H7 (cell line): ENCODE measurements around the gene MYO9A. TPM values are rescaled to one million over a fixed set of nuclear protein-coding genes. Genes with fewer than 3 reads are reported as not detected.
A peak's percentile ranks its signal among the peaks of the same experiment; 100 is the strongest.

ENCODE experiments used
- DNase-seq: peaks from one replicate; pipeline ENCODE4 v3.0.0; 2012
- H3K27me3 ChIP-seq: 2 replicates; pipeline ENCODE4 v1.6.0; 2011; ENCODE audit warnings: mild to moderate bottlenecking, low read length; ENCODE audit not compliant: control insufficient read depth, insufficient read depth
- H3K36me3 ChIP-seq: replicated peaks from 2 replicates; pipeline ENCODE4 v1.5.1; 2011; ENCODE audit warnings: low read length; ENCODE audit not compliant: control insufficient read depth, insufficient read depth
- H3K4me3 ChIP-seq: 2 replicates; pipeline ENCODE4 v1.5.1; 2011; ENCODE audit warnings: low read depth, mild to moderate bottlenecking, control low read depth, low read length, moderate library complexity; ENCODE audit not compliant: insufficient read depth
- total RNA-seq: library from RNA; depleted of rRNA; stranded (reverse); fragments of >200 nt; shearing (Covaris generic); gene quantifications from 2 replicates; pipeline ENCODE4 v1.2.3, GENCODE V29; 2014; rRNA removed

Gene MYO9A, protein sequence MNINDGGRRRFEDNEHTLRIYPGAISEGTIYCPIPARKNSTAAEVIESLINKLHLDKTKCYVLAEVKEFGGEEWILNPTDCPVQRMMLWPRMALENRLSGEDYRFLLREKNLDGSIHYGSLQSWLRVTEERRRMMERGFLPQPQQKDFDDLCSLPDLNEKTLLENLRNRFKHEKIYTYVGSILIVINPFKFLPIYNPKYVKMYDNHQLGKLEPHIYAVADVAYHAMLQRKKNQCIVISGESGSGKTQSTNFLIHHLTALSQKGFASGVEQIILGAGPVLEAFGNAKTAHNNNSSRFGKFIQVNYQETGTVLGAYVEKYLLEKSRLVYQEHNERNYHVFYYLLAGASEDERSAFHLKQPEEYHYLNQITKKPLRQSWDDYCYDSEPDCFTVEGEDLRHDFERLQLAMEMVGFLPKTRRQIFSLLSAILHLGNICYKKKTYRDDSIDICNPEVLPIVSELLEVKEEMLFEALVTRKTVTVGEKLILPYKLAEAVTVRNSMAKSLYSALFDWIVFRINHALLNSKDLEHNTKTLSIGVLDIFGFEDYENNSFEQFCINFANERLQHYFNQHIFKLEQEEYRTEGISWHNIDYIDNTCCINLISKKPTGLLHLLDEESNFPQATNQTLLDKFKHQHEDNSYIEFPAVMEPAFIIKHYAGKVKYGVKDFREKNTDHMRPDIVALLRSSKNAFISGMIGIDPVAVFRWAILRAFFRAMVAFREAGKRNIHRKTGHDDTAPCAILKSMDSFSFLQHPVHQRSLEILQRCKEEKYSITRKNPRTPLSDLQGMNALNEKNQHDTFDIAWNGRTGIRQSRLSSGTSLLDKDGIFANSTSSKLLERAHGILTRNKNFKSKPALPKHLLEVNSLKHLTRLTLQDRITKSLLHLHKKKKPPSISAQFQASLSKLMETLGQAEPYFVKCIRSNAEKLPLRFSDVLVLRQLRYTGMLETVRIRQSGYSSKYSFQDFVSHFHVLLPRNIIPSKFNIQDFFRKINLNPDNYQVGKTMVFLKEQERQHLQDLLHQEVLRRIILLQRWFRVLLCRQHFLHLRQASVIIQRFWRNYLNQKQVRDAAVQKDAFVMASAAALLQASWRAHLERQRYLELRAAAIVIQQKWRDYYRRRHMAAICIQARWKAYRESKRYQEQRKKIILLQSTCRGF (N-terminal part only)
- total RNA-seq = 7.8 and 12.6 TPM in 2 replicates

DNA sequence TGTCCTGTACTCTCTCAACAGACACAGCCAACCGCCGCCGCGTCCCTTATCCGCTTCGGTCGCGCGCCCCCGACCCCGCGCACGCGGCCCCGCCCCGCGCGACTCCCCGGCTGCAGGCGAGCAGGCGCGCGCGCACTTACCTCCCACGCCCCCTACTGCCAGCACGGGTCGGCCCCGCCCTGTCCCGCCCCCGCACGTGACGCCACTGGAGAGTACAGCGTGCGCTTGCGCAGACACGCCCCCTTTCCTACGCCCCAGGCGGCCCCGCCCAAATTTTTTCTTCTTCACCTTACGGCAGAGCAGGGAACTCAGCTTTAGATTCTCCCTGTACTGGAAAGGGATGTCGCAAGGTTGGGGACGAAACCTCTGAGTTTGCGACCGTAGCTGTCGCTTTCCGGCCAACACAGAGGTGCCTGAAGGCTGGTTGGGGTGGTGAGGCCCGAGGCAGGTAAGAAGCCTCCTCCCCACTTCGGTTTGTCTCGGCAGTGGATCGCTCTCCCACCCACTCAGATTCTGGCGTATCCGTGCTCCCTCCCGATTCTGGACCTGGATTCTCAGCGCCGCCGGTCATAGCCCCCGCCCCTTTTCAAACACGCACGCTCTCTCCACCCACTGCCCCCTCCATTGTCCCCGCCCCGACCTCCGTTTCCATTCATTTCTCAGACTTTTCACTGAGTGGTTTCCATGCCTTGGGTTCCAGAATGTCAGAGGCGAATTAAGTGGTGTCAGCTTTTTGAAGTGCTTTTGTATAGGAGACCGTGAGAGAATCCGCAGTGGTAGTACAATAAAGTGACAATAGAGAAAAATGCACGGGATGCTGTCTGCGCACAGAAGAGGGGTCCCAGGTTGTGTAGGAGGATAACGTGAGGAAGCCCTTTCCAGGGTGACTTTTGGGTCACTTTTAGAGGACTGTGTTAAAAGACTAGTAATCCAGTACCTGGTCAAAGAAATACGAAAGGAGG lies at the start of gene MYO9A, which contains the start of gene SENP8:
MYO9A (minus strand) TSS at position 134 of the 962 bp plus-strand sequence. CDS start 71,587 bp downstream, outside the sequence.
SENP8 (plus strand) TSS at position 387 of the 962 bp plus-strand sequence. CDS start 21,221 bp downstream, outside the sequence.
- H3K4me3 ChIP-seq = peak within 1 kb of the TSS; percentile 84
- peak; percentile 97 for DNase-seq
- no peaks in the 10 kb centered on the region for H3K27me3 ChIP-seq
- no peaks in the 10 kb centered on the region for H3K36me3 ChIP-seq

DNA sequence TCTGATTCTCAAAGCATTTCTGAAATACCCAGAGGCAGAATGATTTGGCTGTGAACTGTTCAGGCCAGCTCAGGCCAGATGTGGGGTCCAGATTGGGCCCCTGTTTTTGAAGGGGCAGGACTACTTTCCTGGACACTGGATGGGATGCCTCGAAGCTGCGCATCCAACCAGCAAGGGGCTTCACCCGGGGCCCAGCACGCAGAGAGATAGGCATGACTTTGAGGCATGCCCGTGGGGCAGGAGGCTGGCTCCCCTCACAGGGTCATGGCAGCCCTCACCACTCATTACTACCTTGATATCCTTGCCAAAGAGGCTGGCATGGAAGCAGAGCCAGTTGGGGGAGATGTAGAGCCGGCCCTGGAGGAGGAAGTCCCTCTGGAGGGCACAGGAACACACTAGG lies 49.5 kb upstream of the MYO9A start:
- H3K27me3 ChIP-seq = no peaks in the 10 kb centered on the region

DNA sequence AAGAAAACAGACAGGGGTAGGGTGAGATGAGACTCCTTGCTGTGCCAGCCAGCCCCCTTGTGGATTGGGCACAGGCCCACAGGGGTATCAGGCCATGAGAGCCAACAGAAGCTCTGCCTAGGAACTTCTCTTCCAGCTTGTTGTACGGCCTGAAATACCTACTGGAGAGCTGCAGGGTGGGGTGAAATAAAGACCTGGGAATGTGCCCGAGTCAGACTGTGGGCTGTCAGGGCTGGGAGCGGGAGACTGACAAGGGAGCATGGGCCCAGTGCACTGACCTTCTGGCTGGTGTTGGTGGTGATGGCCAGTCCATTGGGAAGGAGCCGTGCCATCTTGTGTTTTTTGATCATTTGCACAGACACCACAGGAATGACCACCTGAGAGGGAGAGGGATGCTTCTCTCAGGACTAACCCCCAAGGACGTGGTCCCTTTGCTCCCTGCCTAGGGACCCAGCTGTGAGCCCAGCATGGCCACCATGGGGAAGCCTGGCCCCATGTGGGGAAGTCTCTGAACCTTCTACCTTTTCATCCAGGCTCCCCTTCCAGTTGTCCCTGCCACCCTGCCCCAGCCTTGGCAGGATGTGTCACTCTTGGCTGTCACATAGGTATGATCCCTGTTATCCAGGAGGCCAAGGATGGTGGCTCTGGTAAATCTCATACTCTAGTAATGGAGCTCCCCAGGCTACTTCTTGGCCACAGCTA lies 48.9 kb upstream of the MYO9A start:
- no peaks in the 10 kb centered on the region for H3K36me3 ChIP-seq

More for the DNA sequence above, 49.5 kb upstream of the MYO9A start:
- no peak for DNase-seq
- Histone ChIP-seq H3K4me3 (no peak overlapping the region), H3K36me3 (no peaks in the 10 kb centered on the region)

DNA sequence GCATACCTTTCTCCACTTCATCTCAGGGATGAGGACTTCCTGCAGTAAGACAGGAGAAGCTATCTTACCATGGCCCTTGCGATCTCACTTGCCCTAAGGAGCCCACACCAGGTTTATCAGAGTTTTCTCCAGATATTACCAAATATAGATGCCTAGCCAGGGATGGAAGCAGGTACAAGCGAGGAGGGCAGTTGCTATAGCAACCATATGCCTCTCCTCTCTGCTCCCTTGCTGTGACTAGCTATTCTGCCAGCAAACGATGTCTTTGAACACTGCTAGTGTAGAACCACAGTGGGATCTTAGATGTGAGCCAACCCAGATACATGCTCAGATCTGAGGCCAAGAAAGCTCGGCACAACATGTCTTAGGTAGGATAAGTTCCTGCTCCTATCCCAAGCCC lies 45.8 kb upstream of the MYO9A start:
- Histone ChIP-seq H3K36me3 (no peaks in the 10 kb centered on the region), H3K27me3 (no peaks in the 10 kb centered on the region), H3K4me3 (no peak overlapping the region)
- DNase-seq = no peak

More for the DNA sequence above, 48.9 kb upstream of the MYO9A start:
- no peak for DNase-seq
- no peak overlapping the region for H3K4me3 ChIP-seq
- H3K27me3 ChIP-seq = no peaks in the 10 kb centered on the region

DNA sequence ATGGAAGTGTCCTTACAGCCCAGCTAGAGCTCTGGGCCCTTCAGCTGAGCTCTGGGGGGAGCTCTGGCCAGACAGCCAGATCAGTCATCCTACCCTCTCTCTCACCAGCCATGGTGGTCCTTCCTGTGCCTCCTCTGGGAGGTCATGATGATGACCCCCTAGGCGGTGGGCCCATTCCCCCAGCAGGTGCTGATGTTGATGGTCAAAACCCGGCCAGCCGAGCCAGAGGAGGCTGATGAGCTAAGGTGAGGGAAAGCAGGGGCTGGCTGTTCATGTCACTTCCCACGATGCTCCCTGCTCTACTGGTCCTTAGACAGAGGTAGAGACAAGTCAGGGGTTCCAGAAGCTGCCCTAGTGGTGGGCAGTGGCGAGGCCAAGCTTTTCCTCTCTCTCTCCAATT lies 44.6 kb upstream of the MYO9A start:
- DNase-seq = no peak
- Histone ChIP-seq H3K4me3 (no peak overlapping the region), H3K27me3 (no peaks in the 10 kb centered on the region), H3K36me3 (no peaks in the 10 kb centered on the region)

DNA sequence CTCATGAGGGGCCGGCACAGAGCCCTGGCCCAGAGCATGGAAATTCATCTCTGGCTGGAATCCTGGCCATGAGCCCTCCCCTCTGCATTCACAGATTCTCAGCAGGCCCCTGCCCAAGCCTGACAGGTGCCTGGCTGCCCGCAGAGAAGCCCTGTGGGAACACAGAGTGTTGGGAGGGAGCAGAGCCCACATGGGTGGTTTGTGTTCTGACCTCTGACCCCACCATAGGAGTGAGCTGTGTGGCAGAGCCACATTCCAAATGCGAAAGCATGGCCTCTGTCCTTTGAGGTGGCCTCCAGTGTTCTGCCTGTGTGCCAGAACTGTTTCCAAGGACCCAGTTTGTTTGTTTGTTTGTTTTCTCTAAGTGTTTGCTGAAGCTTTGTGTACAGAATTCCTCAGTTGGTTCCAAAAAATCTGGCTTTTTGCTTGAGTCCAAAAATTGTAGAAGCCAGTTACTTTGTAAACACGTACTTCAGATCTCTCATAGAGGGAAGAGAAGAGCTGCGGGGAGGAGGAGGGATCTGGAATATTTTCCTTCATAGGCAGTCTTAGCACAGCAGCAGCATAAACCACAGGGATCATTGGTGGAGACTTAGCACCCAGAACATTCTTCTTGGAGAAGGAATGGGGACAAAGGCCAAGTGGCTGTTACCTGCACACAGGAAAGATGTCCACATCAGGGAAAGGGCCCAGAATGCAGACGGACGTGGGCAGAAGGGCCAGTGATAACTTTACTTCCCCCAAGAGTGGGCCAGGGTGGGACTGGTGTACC lies 43.6 kb upstream of the MYO9A start:
- no peaks in the 10 kb centered on the region for H3K36me3 ChIP-seq
- H3K4me3 ChIP-seq = no peak overlapping the region
- H3K27me3 ChIP-seq = no peaks in the 10 kb centered on the region
- DNase-seq = no peak

DNA sequence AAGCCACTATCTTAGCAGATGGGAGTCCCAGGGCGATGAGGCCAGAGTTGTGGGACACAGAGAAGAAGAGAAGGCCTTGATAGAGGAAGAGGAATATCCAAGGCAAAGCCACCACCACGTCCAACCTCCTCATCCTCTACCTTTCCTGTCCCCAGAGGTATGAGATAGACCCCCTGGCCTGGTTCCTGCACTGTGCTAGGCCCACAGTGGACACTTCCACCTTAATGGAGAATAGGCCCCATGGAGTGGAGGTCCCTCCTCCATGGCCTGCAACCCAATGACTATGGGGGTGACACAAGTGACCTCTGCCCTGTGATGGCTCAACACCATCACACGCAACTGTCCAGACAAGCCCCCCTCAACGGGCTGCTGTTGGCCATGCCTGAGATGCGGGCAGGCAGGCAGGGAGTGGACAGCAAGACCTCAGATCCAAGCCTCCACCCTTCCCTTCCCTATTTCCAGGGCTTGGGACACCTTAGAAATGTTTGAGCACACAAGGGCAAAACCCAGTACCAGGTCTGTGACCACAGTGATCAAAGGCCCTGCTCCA lies 42.8 kb upstream of the MYO9A start:
- no peak for DNase-seq
- Histone ChIP-seq H3K27me3 (no peaks in the 10 kb centered on the region), H3K4me3 (no peak overlapping the region), H3K36me3 (no peaks in the 10 kb centered on the region)

DNA sequence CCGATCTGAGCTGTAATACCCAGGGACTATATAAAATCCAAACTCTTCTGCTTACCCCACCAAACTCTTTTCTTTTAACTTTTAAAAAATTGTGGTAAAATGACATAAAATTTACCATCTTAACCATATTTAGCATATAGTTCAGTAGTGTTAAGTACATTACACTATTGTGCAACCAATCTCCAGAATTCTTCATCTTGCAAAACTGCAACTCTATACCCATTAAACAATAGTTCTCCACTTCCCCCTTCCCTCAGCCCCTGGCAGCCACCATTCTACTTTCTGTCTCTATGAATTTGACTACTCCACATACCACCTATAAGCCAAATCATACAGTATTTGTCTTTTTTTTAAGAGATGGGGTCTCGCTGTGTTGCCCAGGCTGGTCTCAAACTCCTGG lies 39.0 kb upstream of the MYO9A start:
- H3K27me3 ChIP-seq = no peaks in the 10 kb centered on the region
- H3K4me3 ChIP-seq = no peak overlapping the region
- no peaks in the 10 kb centered on the region for H3K36me3 ChIP-seq
- no peak for DNase-seq

DNA sequence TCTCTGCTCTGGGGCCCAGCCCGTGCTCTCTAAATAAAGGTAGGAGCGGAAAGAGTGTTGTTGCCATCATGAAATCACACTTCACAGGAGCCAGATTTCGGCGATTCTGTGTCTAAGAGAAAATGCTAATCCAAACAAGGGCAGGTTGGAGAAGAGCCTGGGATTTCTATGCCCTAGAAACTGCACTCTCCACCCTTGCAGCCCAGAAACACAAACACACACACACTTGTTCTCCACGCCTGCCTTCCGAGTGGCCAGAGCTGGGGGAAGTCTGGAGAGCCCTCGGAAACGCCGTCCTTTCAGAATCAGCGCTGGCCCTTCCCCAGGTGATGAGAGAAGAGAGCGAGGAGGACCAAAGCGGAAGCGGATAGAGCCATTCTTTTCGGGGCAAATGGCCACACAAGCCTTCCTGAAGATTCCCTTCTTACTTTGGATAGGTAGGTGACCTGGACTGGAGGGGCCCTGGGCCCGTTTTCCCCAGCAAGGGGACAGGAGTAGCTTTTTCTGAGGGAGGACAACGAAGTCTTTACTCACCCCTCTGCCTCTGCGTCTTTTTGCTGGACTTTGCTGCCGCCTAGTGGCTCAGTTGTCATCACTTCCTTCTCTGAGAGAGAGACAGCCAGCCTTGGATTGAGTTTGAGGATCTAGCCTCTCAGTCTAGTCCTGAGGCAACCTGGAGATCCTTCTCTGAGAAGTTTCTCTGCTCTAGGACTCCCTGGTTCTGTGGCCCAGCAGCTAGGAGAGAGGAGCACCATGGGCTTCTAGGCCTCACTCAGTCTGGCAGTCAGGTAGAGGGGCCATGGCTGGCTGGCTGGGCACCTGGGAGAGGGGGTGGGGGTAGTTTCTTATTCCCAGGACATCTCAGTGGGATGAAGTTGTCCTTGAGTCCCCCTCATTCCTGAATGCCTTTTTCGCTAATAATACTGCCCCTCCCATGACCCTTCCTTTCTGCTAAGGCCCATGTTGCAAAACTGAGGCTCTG lies 38.0 kb upstream of the MYO9A start:
- H3K36me3 ChIP-seq = no peaks in the 10 kb centered on the region
- no peaks in the 10 kb centered on the region for H3K27me3 ChIP-seq
- H3K4me3 ChIP-seq = no peak overlapping the region
- DNase-seq = peak; percentile 83

DNA sequence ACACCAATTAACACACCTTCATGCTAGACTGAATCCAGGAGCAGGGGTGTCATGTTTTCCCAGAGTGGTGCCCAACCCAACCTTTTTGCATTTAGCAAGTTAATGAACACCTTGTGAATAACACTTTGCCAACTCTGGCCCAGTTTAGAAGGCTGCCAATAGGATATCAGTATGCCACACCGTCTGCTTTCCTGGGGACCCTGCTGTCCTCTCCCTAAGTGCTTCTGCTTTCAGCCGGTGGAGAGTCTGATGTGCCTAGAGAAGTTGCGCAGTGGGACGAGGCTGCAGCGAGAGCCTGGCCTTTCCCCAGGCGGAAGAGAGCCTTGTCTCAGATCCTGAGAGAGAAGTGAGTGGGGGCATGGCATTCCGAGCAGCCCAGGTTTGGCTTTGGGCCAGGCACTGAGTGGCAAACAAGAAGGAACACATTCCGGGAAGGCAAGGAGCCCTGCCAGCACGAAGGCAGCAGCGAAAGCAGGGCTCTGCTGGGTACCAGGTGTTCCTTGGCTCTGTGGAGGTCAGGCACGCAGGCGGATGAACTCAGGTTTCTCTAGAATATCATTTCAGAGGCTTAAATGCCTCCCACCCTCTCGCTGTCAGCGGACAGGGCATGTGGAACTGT lies 37.2 kb upstream of the MYO9A start:
- H3K36me3 ChIP-seq = no peaks in the 10 kb centered on the region
- H3K27me3 ChIP-seq = no peaks in the 10 kb centered on the region
- H3K4me3 ChIP-seq = no peak overlapping the region
- no peak for DNase-seq

DNA sequence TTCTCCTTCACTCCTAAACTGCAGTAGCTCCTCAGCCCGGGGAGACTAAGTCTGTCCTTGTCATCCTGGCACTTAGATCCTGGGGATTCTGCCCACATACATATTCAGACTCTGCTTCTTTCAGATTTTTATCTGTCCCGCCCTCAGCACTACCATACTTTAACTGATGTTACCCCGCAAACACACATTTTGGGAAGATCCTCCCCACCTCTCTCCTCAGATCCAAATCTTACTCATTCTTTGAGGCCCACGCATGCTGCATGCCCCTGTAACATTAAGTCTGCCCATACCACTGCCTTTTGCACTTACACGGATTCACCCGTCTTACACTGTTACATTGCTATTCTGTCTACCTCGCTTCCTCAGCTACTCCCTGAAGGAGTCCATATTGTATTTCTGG lies 36.4 kb upstream of the MYO9A start:
- no peak for DNase-seq
- Histone ChIP-seq H3K27me3 (no peaks in the 10 kb centered on the region), H3K4me3 (no peak overlapping the region), H3K36me3 (no peaks in the 10 kb centered on the region)
